GM21528 (cell line): ENCODE results near the gene GRHPR.

ENCODE experiments used
- ATAC-seq: cut with Tn5 transposase; IDR thresholded peaks from one replicate; pipeline ENCODE4 v1.9.1; 2021; ENCODE audit warnings: mild to moderate bottlenecking, moderate library complexity; ENCODE audit not compliant: unreplicated experiment, low FRiP score

The GRHPR gene

DNA sequence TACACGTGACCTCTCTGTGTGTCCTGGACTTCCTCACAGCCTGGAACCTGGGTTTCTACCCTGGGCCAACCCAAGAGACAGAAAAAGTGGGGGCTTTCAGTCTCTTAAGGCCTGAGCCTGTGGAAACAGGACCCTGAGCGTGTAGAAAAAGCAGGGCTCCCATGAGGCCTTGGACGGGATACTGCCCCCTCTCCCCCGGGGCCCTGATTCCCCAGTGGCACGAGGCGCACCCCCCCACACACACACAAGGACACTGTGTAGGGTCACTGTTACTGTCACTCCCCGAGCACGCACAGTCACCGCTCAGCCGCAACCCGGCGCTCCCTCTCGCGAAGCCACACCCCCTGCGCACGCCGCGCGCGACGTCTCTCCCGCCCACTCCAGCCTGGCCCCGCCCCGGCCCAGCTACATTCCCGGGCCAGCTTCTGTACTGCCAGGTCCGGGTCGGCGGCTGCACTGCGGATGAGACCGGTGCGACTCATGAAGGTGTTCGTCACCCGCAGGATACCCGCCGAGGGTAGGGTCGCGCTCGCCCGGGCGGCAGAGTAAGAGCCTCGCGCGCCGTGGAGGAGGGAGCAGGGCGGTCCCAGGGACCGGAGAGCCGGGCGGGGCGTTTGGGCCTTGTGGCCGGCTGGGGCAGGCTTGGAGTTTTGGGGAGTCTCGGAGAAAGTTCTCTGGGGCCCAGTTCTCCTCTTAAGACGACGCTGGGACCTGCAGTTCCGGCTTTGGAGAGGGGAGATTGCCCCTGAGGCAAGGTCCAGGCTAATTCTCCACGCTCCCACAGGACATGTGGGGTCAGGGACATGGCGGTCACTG, at the start of gene GRHPR:
Gene GRHPR, plus strand, starts transcription at position 408 of the 816 bp plus-strand sequence. Its CDS starts 55 bp downstream, at position 463.
- ATAC-seq, result peak; percentile 93

DNA sequence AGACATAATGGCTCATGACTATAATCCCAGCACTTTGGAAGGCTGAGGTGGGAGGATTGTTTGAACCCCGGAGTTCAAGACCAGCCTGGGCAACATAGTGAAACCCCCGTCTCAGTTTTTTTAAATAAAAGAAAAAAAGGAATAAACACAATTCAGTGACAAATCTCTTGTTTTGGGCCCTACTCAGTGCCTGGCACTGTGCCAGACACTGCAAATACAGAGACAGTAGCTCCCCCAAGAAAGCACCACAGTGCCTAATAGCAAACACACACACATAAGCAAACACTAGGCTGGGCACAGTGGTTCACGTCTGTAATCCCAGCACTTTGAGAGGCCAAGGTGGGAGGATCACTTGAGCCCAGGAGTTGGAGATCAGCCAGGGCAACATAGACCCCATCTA, 49.7 kb upstream of the GRHPR start:
- ATAC-seq, result no peak

DNA sequence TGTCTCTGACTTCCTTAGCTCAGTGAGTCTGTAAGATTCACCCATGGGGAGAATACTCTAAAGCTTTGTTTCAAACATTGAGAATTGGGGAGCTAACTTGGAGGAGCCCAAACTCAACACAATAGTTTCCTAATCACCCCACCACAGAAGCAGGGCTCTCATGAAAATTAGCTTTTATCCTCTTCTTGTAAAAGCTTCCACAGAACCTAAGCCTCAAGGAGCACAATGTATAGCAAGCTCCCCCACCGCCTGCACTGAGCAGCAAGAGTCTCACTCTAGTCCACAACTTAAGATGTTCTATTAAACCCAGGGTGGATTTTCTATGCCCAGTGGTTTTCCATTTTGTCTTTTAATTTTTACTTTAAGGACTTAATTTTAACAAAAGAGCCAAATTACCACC, 48.9 kb upstream of the GRHPR start:
- no peak for ATAC-seq

DNA sequence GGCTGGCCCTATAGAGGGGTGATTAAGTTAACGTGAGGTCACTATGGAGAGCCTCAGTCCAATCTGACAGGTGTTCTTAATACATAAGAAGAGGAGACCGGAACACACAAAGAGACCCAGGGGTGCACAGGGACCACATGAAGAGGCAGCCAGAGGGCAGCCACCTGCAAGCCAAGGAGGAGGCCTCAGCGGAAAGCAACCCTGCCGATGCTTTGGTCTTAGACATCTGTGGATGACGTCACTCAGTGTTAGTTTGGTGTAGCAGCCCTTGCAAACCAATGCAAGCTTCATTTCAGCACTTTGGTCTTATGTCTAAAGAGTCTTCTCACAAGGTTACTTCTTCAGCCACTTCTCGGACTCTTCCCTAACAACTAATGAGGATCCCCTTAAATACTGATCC, 47.6 kb upstream of the GRHPR start:
- ATAC-seq, result no peak

DNA sequence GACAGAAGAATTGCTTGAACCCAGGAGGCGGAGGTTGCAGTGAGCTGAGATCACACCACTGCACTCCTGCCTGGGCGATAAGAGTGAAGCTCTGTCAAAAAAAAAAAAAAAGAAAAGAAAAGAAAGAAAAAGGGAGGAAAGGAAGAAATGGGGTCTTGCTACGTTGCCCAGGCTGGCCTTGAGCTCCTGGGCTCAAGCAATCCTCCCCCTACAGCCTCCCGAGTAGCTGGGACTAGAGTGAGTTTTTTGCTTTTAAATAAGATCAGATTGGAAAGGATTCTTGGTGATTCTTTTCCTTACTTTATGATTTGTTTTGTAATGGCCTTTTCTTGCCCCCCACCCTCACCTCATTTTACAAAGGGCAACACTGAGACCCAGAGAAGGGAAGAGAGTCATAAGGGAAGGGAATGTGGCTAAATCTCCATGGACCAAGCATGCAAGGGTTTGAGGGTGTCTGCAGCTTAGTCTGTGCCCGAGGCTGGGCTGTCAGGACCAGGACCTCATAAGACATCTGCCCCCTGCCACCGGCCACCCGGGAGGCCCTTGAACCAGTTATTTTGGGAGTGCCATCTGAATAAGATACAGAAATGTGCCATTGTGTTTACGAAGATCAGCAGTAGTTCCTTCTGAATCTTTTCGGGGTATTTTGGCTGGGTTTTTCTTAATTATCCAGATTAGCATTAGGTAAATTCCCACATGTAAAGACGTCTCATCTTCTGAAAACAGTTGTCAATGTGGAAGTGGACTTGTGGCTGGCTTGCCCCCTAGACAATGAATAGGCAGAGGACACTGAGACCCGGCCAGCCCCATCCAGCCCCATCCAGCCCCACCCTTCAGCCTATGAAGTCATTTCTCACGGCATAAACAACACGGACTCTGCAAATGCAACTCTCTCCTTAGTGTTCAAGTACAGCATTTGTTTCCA, 44.5 kb upstream of the GRHPR start:
- no peak for ATAC-seq

DNA sequence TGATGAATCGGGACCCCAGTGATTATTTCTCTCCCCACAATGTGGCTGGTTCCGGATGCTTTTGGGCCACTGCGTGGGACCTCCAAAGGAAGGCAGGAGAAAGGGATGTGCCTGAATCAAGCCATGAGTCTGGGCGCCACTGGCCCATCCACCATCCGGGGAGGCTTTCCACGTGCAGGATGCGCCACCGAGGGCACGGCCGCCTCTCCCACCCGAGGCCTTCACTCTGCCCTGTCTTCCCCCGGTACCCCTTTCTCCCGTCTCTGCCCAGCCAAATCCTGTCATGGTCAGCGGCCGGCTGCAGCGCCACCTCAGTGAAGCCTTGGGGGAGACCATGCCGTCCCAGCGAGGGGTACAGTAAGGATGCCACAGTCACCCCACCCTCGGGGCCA, 43.9 kb upstream of the GRHPR start:
- ATAC-seq, result no peak

DNA sequence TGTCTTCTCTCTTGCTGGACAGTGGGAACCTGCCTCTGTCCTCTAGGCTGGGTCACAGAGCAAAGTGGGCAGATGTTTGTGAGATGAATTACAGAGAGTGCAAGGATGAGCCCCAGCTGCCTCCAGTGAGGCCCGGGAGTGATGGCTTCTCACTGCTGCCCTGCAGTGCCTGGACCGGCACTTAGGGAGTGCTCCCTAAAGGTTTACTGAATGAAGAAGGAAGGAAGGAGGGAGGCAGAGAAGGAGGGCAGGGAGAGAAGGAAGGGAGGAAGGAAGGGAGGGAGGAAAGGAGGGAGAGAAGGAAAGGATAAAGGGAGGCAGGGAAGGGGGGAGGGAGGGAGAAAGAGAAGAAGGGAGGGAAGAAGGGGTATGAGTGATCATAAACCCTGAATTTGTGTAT, 42.7 kb upstream of the GRHPR start:
- ATAC-seq, result no peak

DNA sequence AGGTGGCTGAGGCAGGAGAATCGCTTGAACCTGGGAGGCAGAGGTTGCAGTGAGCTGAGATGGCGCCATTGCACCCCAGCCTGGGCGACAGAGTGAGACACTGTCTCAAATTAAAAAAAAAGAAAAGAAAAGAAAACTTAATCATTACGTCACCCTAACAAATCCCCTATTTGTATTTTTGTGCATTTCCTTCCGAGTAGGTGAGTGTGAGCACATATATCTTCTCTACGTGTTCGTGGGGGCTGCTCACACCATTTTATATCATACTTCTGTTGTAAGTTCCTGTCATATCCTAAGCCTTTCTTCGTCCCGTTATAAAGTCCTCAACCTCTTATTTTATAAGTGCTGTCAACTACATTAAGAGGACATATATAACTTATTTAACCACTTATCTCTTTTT, 41.9 kb upstream of the GRHPR start:
- no peak for ATAC-seq

DNA sequence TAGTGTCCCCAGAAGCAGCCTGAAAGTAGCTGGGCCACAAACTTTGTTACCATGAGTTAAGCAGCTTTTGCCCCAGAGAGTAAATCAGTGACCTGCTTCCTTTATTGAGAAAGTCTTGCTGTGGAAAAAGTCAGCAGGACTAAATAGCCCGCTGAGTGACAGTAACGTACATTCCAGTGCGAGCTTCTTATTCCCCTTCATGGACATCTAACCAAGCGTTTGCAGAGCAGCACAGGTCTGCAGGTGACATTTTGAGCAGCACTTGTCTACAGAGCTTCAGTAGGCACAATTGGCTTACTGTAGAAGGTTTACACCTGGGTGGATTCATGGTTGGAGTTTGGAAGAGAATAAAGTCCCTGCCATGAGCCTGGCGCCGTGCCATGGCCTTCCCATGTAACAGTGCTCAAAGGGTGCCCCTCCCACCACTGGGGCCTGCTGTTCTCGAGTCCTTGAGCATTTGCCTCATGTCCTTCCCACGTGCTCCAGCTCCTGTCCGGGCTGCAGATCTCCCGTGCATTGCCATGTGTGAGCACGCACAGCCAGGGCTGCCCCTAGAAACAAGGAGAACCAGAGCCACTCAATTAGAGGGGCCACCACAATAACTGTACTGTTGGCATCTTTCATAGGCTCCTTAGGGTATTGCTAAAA, 41.3 kb upstream of the GRHPR start:
- no peak for ATAC-seq

DNA sequence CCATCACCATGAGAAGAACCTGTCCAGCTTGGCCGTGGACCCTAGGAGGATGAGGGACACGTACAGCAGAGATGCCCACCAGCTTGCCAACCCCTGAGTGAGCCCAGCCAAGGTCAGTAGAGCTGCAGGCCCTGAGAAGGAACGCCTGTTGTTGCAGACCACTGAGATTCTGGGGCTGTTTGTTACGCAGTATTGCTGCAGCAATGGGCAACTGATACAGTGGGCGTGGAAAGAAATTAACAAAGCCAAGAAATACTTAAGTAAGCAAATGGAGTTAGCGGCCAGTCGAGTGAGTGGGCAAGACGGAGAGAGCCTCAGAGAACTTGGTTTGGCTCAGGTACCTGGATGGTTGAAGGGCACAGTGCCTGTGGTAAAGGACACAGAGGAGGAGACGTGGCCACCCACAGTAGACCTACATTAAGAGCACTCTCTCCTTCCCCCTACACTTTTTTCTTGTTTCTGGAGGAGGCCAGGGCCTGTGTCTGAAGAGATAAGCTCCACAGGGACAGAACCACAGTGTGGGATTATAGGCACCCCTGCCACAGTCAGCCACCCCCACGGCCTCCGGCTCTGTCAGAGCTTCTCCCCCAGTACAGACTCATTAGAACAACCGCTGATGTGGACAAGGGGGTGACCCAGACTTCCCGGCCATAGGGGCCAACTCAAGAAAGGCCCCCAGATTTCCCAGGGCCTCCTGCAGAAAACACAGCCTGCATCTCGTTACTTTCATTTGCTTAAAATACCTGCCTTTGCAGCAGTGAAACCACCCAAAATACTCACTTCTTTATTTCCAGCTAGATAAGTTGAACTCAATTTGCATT, 40.1 kb upstream of the GRHPR start:
- no peak for ATAC-seq

DNA sequence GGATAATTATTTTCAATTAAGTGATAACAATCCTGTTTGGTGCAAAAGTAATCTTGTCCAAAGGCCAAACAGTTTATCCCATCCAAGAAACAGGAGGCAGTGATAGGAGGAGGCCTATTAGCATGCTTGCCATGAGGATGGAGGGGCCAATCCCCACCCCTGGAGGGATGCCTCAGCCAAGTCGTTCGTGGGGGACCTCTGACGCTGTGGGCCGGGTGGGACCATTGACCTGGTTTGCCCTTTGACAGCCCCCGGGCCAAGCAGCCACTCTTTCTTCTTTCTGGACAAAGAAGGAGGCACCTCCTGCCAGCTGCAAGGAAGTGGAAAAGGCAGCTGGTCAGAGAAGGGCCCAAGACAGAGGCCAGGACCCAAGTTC, 39.5 kb upstream of the GRHPR start:
- ATAC-seq, result no peak

DNA sequence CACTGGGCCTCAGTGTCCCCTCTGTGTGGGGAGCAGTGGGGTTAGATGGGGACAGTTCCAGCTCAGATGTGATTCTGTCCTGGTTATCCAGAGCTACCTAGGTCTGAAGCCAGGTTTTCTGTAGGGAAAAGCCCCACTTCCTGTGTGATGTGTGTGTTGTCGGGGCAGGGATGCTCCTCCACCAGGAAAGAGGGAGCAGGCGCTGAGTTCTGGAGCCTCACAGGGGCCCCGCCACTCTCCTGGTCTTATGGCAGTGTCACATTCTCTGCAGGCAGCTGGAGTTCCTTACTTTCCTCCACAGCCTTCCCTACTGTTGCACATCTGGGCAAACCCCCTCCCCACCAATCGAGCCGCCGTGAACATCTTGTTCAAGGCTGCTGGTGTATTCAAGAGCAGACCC, 39.1 kb upstream of the GRHPR start:
- no peak for ATAC-seq

DNA sequence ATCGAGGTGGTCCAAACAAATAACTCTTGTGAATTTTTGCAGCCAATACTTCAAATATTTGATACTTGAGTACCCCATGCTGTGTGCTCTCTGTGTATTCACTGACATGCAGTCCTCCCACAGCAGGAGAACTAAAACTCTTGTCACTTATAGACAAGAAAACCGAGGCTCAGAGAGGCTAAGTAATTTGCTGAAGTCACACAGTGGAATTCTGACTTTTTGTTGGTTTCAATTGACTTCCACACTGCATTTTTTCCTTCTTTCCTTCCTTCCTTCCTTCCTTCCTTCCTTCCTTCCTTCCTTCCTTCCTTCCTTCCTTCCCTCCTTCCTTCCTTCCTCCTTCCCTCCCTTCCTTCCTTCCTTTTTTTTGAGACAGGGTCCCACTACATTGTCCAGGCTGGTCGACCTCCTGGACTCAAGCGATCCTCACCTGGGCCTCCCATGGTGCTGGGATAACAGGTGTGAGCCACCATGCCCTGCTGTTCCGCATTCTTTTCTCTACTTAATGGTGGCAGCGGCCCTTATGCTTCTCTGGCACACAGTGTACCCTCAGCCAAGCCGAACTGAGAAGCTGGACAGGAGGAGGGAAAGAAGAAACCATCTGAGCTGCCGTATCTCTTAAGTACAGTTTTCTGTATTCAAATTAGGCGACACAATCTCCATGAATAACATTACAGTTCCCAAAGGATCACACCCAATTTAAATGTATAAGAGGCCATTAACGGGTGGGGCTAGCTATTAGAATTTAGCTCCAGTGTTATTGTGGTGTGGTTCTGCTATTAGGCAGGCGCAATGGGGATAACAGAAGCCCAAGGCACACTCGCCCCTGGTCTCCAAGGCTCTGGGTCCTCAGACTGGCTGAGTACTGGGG, 38.4 kb upstream of the GRHPR start:
- ATAC-seq, result no peak

DNA sequence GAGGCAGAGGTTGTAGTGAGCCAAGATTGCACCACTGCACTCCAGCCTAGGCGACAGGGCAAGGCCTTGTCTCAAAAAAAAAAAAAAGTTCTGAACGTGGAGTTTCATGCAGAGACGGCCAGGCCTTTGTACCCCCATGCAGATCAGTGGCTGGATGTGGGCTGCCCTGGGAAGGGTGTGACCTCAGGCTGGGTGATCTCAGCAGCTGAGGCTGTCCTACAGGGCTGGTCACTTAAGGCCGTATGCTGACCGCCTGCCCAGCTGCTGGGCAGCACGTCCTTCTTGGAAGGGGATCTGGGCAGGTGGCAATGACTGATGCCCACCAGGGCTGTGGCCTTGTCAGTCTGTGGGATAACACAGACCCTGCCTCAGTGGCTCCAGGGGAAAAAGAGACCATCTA, 37.2 kb upstream of the GRHPR start:
- ATAC-seq, result no peak

DNA sequence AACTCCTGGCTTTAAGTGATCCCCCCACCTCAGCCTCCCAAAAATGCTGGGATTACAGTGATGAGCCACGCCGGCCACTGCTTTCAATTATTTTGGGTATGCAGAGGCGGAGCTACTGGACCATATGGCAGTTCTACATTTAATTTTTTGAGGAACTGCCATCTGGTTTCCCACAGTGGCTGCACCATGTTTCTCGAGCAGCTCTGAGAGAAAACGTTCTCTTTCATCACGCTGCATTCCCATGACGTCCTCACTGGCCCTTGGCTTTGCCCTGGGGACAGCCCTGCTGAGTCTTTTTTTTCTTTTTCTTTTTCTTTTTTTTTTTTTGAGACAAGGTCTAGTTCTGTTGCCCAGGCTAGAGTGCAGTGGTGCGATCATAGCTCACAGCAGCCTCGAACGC, 35.5 kb upstream of the GRHPR start:
- no peak for ATAC-seq

DNA sequence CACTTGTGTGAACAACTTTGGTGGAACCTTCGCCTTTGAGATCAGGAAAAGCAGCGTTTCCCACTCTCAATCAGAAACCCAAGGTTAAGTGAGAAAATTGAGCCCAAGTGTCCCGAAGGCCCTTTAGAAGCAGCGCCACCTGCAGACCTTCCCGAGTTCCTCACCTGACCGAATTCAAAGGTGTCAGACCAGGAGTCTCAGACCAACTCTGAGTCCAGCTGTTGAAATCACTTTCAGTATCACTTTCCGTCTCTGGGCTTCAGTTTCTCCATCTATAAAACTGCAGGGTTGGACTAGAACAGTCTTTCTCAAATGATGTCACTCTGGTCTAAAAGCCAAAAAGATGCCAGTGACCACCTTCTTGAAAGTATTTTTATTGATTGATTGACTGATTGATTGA, 31.7 kb upstream of the GRHPR start:
- ATAC-seq, result peak; percentile 83

DNA sequence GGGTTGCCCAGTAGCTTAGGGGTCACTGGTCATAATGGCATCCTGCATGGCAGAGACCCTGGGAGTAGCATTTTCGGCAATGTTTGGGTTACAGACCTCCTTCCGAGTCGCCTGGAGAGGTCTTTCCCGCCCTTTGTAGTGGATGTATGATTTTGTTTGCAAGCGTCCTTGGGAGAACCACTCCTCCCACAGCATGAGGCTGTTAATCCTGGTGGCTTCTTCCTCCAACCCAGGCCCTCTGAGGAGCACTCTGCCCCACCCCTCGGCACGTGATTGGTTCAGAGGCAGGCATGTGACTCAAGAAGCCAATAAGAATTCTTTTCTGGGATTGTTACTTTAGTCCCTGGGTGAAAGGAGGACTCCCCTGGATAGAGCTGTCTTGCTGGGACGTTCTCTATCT, 30.2 kb upstream of the GRHPR start:
- ATAC-seq, result no peak

DNA sequence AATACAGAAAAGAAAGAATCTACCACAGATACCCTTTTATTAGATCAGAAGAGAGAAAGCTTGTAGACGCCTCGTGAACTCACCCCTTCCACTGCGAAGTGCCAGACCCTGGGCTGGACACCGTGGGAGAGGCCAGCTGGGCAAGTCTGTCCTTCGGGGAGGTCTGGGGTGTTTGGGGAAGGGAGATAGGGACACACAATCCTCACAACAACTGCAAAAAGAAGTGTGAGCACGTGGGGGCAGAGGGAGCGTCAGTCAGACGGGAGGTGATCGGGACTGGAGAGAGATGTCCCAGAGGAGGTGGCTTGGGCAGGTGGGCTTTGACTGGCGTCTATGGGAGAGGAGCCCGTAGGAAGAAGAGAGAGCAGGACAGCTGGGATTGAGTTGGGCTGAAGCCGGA, 27.3 kb upstream of the GRHPR start:
- no peak for ATAC-seq

DNA sequence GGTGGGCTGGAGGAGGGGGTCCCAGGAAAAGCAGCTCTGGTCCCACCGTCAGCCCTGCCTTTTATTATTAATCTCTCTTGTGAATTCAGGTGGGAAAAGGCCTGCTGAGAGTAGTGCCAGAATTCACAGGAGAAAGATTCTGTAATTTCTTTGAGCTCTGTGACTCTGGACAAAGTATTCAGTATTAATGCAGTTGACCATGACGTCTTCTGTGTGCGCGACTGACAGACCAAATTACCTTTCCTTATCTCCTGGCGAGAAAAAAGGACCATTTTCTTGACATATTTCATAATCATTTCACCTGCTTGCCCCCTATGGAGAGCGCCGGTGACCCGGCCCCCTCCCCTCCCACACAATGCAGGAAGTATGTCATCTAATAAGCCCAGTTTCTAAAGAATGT, 26.8 kb upstream of the GRHPR start:
- no peak for ATAC-seq
